Stimulated activated CD4-positive, alpha-beta T cell treated with anti-CD3 and anti-CD28 coated beads, Interleukin-4, amount 100 ng/mL, for 4 hours (primary cell): Measurements from ENCODE around the gene MGLL.

Experiments
- DNase-seq, 2 experiments: peaks; one replicate each; pipeline ENCODE4 v3.0.0-alpha.2; 2020

The MGLL gene

GRCh38 chr3:127834771-127835170 is 12.5 kb upstream of the MGLL start:
- DNase-seq: no peak

GRCh38 chr3:127833281-127834032 is 11.1 kb upstream of the MGLL start:
- no peak for DNase-seq

- peak in 1 of 2 experiments; percentile 5 for DNase-seq
Measured at GRCh38 chr3:127831723-127832172, 9.4 kb upstream of the MGLL start.

GRCh38 chr3:127829537-127829936 is 7.2 kb upstream of the MGLL start:
- DNase-seq: no peak

DNA sequence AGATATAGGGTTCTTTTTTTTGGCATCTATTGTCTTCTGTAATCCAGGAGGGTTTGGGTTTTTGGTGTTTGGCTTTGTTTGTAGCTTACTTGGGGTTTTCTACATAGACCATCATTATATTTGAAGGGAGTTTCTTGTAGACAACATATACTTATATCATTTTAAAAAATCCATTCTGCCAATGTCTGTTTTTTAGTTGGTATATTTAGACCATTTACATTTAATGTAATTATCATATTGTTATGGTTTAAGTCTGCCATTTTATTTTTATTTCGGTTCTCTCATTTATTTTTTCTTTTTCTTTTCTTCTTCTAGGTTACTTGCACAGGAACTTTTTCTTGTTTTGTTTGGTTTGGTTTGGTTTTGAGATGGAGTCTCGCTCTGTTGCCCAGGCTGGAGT is 5.5 kb upstream of the MGLL start:
- DNase-seq: no peak

DNA sequence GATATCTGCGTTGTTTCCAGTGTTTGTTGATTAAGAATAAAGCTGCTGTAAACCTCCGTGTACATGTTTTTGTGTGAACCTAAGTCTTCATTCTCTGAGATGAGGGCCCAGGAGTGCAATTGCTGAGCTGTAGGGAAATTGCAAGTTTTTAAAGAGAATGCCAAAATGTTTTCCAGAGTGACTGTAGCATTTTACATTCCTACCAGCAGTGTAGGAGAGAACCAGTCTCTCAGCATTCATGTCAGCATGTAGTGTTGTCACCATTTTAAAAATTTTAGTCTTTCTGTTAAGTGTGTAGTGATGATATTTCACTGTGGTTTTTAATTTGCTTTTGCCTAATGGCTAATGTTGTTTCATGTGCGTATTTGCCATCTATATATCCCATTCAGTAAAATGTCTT is 3.4 kb upstream of the MGLL start:
- DNase-seq: no peak

DNA sequence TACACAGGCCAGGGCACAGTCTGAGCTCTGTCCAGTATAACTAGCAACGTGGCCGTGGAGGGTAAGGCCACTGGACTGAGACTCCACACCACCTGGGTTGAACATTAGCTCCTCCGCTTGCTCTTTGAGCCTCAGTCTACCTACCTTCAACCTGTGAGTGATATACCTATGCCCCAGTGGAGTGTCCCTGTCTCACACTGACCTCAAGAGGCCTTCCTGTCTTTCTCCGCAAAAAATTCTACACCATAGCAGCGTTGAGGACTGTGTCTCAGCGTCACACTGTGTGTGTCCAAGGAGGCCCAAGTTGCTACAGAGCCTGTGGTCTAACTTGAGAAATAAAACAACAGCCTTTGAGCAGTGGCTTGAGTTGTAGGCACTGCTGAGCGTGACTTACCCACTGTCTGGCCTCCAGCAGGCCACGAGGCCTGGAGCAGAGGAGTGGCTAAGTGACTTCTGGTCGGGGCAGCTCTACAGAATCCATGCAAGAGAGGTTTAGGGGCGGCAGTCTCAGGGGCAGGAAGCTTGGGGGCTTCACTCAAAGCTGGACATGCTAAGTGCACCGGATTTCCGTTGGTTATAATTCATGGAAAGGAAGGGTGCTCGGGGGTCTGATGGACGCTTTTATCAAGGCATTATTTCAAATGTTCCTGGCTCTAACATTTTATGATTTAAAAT is 2.0 kb upstream of the MGLL start:
- no peak for DNase-seq

DNA sequence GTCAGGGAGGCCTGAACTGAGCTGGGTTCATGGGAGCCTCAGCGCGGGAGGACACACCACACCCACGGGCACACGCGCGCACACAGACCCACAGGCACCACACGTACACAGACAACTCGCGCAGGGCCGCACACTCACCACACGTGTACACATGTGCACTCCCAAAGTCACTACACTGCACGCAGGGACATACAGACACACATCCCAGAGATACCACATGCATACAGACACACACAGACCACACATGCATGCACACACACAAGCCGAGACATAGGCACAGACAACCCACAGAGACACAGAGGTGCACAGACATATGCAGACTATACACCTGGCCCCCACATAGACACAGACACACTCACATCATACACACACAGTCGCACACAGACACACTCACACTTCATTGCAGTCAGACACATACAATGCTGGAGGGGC is 1.1 kb upstream of the MGLL start:
- DNase-seq: no peak

- no peak for DNase-seq
Measured at GRCh38 chr3:127822682-127823425, 539 bp upstream of the MGLL start.

- DNase-seq: no peak
Measured at GRCh38 chr3:127821394-127821793, 921 bp downstream of the MGLL start.

- DNase-seq: no peak
Measured at GRCh38 chr3:127820826-127821313, 1.4 kb downstream of the MGLL start.

DNA sequence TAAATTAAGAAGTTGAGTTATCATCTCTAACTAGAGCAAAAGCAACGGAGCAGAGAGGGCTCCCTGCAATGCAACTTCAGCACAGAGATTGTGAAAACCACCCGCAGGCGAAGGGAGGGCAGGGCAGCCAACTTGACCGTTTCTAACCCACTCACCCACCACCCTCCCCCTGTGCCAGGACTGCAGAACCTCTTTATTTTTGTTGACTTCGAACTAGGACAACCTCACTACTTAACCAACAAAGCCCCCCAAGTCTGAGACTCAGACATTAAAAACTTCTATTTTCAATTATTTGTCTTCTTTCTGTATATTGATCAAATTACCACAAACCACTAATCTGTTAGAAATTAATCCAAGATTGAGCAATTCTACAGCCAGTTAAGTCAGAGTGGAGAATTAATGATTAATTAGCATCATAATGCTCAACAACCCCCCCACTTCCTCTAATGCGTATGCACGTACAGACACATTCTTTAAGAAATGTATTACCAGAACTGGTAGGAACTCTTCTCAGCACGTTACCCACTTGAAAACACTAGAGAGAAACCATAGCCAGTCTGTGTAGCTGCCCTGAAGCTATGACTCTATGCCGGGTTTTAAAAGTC is 2.0 kb downstream of the MGLL start:
- no peak for DNase-seq

- no peak for DNase-seq
Measured at GRCh38 chr3:127819656-127820055, 2.7 kb downstream of the MGLL start.

GRCh38 chr3:127819086-127819485 is 3.2 kb downstream of the MGLL start:
- DNase-seq: no peak

DNA sequence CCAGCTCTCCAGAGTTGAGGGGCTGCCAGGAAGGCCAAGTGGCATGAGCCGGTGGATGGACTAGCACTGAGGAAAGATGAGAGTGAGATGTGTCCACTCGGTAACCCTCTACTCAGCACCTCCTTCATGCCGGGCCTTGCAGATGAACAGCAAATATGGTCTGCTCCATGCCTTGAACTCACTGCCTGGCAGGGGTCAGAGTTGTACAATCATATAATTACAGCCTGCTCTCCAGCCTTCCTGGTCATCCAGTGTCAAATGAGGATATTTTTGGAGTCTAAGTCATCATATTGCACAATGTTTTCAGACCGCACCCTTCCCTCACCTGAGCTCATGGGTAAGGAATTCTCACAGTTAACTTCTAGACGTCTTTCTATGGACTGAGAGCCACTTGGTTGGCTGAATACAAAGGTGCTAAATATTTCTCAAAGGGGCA is 4.9 kb downstream of the MGLL start:
- DNase-seq: no peak

GRCh38 chr3:127816783-127817405 is 5.4 kb downstream of the MGLL start:
- DNase-seq: no peak

- no peak for DNase-seq
Measured at GRCh38 chr3:127815641-127816605, 6.4 kb downstream of the MGLL start.

- no peak for DNase-seq
Measured at GRCh38 chr3:127815001-127815400, 7.3 kb downstream of the MGLL start.

DNA sequence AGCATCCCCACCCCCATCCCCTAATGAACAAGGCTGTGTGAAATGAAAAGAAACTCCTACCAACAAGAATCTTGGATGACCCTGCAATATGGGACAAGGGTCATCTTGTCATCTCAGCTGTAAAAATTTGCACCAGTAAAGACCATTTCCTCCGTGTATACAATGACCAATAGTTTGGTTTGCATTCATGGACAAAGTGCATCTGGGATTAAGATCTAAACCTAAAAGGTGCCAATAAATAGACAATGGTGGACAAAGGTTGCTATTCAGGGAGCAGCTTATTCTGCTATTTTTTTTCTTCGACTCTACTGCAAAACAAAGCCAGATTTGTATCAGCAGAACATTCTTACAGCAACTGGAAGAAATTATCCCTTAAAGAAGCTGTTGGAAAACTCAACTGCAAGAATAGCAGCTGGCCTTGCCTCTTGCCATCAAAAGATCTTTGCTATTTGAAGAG is 8.0 kb downstream of the MGLL start:
- DNase-seq: no peak

DNA sequence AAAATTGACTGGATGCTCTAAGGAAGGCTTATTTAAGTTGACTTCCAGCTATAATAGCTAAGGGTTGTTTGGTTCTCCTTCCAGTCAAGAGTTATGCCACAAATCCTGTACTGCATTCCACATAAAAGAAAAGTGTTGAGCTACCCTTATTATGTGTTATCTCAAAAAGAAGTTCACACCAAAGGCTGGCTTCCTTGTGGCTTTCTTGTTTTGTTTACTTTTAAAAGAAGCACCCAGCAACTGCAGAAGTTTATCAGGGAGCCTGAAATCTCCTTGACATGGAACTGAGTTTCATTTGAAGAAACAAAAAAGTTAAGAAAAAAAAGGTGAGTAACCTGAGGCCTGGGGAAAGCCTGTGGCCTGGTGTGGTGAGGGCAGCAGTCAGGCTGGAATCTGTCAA is 10.2 kb downstream of the MGLL start:
- DNase-seq: no peak

DNA sequence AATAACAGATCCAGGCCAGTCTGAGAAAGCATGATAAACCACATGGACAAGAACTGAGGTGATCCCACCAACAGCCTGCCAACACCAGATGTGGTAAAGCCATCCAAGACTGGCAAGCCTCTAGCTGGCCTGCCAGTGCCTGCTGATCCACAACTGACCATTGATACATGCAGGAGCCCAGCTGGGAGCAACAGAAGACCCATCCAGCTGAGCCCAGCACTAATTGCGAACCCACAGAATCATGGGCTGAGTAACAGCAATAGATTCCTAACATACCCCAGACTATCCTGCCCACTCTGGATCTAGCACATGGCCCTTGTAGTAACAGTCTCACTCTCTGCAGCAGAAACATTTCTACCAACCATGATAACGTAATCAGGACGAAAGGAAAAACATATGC is 10.6 kb downstream of the MGLL start:
- DNase-seq: no peak
